ENCODE data around the gene YIF1A. TPM values are rescaled to one million over a fixed set of nuclear protein-coding genes. Genes with fewer than 3 reads are reported as not detected.

The YIF1A gene, protein sequence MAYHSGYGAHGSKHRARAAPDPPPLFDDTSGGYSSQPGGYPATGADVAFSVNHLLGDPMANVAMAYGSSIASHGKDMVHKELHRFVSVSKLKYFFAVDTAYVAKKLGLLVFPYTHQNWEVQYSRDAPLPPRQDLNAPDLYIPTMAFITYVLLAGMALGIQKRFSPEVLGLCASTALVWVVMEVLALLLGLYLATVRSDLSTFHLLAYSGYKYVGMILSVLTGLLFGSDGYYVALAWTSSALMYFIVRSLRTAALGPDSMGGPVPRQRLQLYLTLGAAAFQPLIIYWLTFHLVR
- total RNA-seq: 100 to 1,000 TPM in 4 of 8 experiments, 10 to 100 TPM in 4; 58.0 to 172 (median 101) TPM

DNA sequence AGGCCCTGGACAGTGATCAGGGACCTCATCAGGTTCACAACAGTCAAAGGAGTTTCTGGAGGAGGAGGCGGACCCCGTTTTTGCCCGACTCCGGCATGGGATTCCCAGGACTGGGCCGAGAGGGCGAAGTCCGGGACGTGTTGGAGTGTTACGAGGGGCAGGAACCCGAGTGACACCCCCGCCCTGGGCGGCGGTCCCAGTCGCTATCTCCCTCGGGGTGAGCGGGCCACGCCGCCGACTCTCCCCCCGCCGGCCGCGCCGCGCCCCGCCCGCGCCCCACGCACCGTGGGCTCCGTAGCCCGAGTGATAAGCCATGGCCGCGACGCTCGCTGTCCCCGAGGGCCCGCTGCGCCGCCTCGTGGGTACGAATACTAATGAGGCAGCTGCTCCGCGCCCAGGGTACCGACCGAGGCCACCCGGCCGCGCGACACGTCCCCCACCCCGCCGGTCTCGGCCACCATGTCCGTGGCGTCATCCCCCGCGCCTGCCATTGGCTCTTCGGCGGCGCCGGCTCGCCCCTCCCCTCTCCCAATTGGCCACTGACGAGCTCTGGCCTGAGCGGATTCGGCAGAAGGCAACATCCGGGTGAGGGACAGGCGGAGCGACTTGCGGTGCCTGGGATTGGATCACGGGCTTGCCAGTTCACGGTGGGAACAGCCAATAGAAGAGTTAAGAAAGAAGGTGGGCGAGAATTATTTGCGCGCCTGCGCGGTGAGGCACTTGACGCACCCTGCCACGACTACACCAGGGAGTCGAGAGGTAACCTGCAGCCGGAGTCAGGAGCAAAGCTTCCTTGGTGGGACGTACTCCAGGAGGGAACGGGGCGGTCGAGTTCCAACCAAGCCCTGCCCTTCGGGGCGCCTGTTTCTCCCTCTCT, at the start of gene YIF1A:
YIF1A (minus strand) TSS at position 473 of the 877 bp plus-strand sequence; CDS start at position 315, 158 bp downstream.
- H3K27ac ChIP-seq: peak within 1 kb of the TSS; percentile 97 to 99
- in situ Hi-C loops (cut with MboI; ENCODE audit: low pct_unique_long_range_greater_than_20kb in 2 of 9, low sequenced_read_pairs in 9 of 9, unreplicated experiment in 9 of 9): no loop called here
- peak; percentile 82 to 95 (median 86) for ATAC-seq (replicated peaks in 6 of 8)
- WGBS, 10 experiments: 0 to 3% (median 0%) methylated on average over 5 to 18 of the region's 87 CpGs; no CpG with 5 or more reads in 5 of the 10 experiments
- peak within 1 kb of the TSS; percentile 53 to 65 (median 55) for H3K4me3 ChIP-seq
- H3K4me1 ChIP-seq (replicated peaks in 1 of 2): peaks cover 22 to 41% of the 10 kb centered on the region in 2 donors

DNA sequence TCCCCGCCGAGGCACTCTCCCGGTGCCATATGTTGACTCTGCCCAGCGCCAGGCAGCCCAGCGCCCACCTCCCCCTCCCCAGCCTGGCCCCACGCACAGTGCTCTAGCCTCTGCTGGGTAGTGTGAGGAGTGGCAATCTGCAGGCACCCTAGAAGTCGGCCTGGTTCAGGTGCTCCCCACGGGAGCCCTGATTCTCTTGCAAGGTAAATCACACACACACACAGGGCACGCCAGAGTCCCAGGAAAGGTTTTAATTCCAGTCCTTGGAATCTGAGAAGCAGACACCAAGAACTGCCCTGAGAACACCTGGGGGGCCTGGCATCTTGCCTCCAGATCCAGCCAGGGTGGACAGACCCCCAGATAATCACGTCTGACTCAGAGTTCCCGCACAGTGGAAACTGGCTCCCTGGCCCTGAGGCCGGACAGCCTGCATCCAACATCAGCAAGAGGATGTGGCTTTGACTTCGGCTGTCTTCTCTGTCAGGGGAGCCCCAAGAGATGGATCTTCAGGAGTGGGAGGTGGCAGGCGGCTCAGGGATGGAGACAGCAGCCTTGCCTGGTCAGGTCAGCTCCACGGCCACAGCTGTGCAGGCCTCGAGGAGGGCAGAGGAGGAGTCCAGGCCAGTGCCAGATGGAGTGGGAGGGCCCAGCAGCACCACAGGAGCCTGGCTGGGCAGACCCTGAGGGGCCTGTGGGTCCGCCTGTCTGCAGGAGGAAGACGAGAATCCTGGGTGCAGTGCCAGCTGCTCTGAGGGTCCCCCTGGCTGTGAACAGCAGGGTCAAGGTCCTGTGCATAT, 48.4 kb upstream of the YIF1A start:
- WGBS, 10 experiments: 20 to 80% (median 55%) methylated on average over 2 to 6 of the region's 18 CpGs; no CpG with 5 or more reads in 4 of the 10 experiments
- ATAC-seq (replicated peaks in 6 of 8): peak in 3 of 8 experiments; percentile 21 to 54 (median 23)
- peak overlapping the region in 1 of 2 donors; percentile 19 for H3K27ac ChIP-seq

DNA sequence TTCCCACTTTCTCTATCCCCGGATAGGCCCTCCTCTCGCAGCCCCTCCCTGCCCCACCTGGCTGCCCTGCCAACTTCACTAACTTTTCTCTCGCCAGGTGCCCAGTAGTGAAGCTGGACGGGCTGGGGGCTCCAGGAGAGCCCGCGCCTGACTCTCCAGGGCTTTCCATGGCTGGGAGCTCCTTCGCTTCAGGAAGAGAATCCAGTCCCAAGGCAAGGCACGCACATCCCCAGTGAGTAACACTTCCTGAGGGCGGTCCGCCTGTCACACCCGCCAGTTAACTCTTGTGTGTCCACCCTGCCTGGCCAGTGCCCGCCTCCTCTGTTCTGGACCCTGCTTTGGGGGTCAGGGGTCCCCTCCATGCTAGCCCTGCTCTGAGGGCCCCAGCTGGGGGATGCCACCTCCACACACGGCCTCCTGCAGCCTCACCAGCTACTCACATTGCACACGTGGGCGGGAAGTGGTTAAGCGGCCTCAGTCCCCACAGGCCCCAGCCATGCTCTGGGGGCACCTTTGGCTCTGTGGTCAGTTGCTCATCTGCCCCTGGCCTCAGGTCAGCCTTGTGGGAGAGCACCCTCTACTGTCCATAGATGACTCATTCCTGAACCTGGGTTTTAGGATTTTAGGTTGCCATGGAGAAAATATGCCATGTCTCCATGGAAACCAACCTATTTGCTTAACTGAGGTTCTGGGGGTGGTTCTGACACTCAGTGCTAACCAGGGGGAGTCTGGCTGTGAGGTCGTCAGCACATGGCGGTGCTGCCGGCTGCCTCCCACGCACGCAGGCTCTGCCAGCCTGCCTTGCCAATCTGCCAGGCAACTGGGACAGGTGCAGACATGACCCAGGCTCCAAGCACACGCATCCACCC, 47.5 kb upstream of the YIF1A start, which contains the start of gene RIN1:
RIN1 (minus strand) TSS at position 201 of the 869 bp plus-strand sequence; CDS start at position 169, 32 bp downstream.
- in situ Hi-C loops (cut with MboI; ENCODE audit: low pct_unique_long_range_greater_than_20kb in 2 of 9, low sequenced_read_pairs in 9 of 9, unreplicated experiment in 9 of 9): loop anchor here in 1 of 9 experiments (25.0 kb wide), 1 partner anchor 124 kb away; no protein-coding TSS in a partner anchor
- 0 to 8% (median 3%) methylated on average over 2 to 5 of the region's 22 CpGs; no CpG with 5 or more reads in 6 of the 10 experiments for WGBS, 10 experiments
- H3K4me1 ChIP-seq (replicated peaks in 1 of 2): peaks cover 20 to 27% of the 10 kb centered on the region in 2 donors
- H3K27ac ChIP-seq: peak within 1 kb of the TSS in 1 of 2 donors; percentile 19
- ATAC-seq (replicated peaks in 6 of 8): peak; percentile 66 to 79 (median 74)
- peak within 1 kb of the TSS; percentile 1 to 39 (median 21) for H3K4me3 ChIP-seq

More for the DNA sequence above, 48.4 kb upstream of the YIF1A start:
- Histone ChIP-seq H3K4me3 (no peak overlapping the region), H3K4me1 (replicated peaks in 1 of 2) (peaks cover 20 to 27% of the 10 kb centered on the region in 2 donors)
- in situ Hi-C loops (cut with MboI; ENCODE audit: low pct_unique_long_range_greater_than_20kb in 2 of 9, low sequenced_read_pairs in 9 of 9, unreplicated experiment in 9 of 9): loop anchor here in 1 of 9 experiments (25.0 kb wide), 1 partner anchor 125 kb away; no protein-coding TSS in a partner anchor

DNA sequence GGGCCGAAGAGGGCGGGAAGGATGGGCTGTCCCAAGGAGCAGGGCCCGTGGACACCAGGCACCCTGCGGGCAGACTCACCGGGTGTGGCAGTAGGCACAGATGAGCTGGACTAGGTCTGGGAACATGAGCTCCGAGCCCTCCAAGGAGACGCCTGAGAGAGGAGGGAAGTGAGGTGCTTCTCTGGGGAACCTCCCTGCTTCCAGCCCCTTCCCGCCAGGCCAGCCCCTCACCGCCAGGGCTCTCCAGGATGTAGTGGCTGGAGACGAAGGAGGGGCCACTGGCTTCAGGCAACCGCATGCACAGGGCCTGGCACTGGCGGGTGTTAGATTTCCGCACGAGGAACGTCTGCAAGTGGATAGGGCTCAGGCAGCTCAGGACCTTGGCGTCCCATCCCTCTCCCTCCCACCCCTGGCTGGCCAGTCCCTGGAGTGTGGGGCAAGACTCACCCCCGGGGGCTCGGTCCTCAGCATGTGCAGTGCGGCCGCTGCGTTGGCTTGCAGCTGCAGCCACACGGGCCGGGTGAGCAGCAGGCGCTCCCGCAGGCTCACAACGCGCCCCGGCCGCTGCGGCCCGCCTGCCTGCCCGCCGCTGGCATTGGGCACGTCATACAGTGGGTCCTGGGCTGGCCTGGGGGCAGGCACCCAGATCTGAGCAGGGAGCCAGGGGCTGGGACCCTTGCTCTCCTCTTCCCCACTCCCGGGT, 46.7 kb upstream of the YIF1A start:
- H3K4me3 ChIP-seq: peak overlapping the region; percentile 1 to 39 (median 21)
- WGBS, 10 experiments: 0 to 60% (median 0%) methylated on average over 1 to 6 of the region's 35 CpGs; no CpG with 5 or more reads in 5 of the 10 experiments
- in situ Hi-C loops (cut with MboI; ENCODE audit: low pct_unique_long_range_greater_than_20kb in 2 of 9, low sequenced_read_pairs in 9 of 9, unreplicated experiment in 9 of 9): loop anchor here in 1 of 9 experiments (25.0 kb wide), 1 partner anchor 123 kb away; no protein-coding TSS in a partner anchor
- no peak overlapping the region for H3K27ac ChIP-seq
- peaks cover 20 to 27% of the 10 kb centered on the region in 2 donors for H3K4me1 ChIP-seq (replicated peaks in 1 of 2)
- peak; percentile 8 to 73 (median 33) for ATAC-seq (replicated peaks in 6 of 8)

DNA sequence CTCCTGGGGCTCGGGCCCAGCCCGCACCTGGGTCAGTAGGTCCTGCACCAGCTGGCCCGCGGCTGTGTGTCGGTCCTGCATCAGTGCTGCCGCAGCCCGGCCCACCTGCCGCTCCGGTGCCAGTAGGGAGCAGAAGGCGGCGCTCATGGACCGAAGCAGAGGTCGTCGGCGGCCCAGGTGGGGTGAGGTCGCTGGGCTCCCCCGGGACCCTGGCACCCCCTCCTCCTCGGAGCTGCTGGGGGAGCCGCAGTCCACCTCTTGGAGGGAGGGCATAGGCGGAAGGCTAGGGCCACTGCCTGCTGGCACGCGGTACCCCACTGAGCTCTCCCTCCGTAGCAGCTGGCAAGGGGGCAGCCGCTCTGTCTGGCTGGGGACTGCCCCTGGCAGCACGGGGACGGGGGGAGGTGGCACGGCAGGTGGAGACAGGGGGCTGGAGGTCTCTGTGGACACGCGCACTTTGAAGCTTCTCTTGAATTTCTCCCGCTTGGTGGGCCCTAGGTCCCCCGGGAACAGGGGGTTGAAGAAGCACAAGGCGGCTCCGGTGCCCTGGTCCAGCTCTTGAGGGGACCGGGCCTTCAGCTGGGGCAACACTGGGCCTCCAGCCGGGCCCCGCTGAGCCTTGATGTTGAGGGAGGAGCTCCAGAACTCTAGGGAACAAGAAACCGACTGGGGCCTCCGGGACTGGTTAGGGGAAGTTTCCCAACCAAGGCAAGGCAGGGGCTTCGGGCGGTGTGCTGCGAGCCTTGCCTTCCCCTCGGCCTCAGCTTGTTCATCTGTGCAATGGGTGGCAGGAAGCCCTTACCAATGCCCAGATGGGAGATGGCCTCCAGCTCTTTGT, 45.9 kb upstream of the YIF1A start:
- ATAC-seq (replicated peaks in 6 of 8): peak in 1 of 8 experiments; percentile 0
- no peak overlapping the region for H3K4me3 ChIP-seq
- WGBS, 10 experiments: 0 to 87% (median 70%) methylated on average over 2 to 8 of the region's 42 CpGs; no CpG with 5 or more reads in 6 of the 10 experiments

DNA sequence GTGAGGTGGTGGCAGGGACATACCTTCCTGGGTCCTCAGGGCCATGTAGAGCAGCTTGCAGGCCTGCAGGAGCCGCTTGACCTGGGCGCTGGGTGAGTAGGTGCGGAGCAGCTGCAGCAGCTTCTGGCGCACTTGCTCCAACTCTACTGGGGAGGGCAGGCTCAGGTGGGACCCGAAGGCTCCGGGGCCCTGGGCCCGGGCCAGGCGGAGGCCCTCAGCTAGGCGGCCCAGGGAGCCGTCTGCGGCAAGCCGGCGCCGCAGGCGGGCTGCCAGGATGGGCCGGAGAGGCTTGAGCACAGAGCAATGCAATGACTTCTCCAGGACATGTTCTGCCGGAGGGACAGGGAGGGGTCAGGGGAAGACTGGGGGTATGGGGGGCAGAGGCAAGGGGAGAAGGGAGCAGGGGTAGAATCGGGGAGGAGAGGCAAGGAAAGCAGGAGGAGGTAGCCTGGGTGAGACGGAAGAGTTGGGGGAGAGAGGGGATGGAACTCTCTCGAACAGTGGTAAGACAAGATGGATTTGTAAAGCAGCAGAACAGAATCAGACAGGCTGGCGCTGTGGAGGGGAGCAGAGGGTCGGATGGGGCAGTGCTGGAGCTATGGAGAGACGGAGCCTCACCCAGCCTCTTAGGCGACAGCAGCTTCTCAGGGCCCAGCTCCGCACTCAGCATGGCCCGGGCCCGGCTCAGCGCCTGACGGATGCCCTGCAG, 45.1 kb upstream of the YIF1A start:
- Histone ChIP-seq H3K27ac (no peak overlapping the region), H3K4me1 (replicated peaks in 1 of 2) (peaks cover 20 to 27% of the 10 kb centered on the region in 2 donors), H3K4me3 (no peak overlapping the region)
- ATAC-seq (replicated peaks in 6 of 8): no peak
- WGBS, 10 experiments: 40 to 80% (median 40%) methylated on average over 1 to 2 of the region's 29 CpGs; no CpG with 5 or more reads in 7 of the 10 experiments
- in situ Hi-C loops (cut with MboI; ENCODE audit: low pct_unique_long_range_greater_than_20kb in 2 of 9, low sequenced_read_pairs in 9 of 9, unreplicated experiment in 9 of 9): loop anchor here in 1 of 9 experiments (25.0 kb wide), 1 partner anchor 122 kb away; no protein-coding TSS in a partner anchor

More for the DNA sequence above, 45.9 kb upstream of the YIF1A start:
- in situ Hi-C loops (cut with MboI; ENCODE audit: low pct_unique_long_range_greater_than_20kb in 2 of 9, low sequenced_read_pairs in 9 of 9, unreplicated experiment in 9 of 9): loop anchor here in 1 of 9 experiments (25.0 kb wide), 1 partner anchor 123 kb away; no protein-coding TSS in a partner anchor
- H3K4me1 ChIP-seq (replicated peaks in 1 of 2): peaks cover 20 to 27% of the 10 kb centered on the region in 2 donors
- H3K27ac ChIP-seq: no peak overlapping the region

DNA sequence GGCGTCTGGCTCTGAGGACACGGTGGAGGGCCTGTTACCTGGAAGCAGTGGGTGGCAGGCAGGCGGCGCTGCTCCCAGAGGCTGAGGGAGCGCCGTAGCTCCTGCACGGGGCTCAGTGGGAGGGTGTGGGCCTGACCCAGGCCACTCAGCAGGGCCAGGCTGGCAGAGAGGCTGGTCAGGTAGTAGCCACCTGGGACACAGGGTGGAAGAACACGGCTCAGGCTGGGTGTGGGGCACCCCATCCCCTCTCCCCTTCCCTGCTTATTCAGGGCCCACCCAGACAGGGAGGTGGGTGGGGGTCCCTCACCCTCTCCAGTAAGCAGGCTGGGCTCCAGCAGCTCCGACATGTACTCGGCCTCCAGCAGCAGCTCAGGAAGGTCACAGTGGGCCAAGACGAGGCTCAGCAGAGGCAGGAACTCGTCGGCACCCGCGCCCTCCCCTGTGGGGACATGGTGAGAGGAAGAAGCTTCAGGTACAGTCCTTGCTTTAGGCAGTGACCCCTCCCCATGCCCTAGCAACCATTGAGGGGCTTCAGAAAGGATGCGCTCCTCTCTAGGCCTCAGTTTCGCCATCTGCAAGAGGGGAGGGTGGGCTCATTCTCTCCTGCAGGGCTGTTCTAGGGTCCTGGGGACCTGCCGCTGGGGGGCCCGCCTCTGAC, 44.4 kb upstream of the YIF1A start:
- WGBS, 10 experiments: 68 to 100% (median 90%) methylated on average over 1 to 6 of the region's 19 CpGs; no CpG with 5 or more reads in 5 of the 10 experiments
- Histone ChIP-seq H3K27ac (no peak overlapping the region), H3K4me1 (replicated peaks in 1 of 2) (peaks cover 24 to 31% of the 10 kb centered on the region in 2 donors), H3K4me3 (no peak overlapping the region)
- in situ Hi-C loops (cut with MboI; ENCODE audit: low pct_unique_long_range_greater_than_20kb in 2 of 9, low sequenced_read_pairs in 9 of 9, unreplicated experiment in 9 of 9): loop anchor here in 1 of 9 experiments (25.0 kb wide), 1 partner anchor 121 kb away; no protein-coding TSS in a partner anchor
- ATAC-seq (replicated peaks in 6 of 8): no peak

DNA sequence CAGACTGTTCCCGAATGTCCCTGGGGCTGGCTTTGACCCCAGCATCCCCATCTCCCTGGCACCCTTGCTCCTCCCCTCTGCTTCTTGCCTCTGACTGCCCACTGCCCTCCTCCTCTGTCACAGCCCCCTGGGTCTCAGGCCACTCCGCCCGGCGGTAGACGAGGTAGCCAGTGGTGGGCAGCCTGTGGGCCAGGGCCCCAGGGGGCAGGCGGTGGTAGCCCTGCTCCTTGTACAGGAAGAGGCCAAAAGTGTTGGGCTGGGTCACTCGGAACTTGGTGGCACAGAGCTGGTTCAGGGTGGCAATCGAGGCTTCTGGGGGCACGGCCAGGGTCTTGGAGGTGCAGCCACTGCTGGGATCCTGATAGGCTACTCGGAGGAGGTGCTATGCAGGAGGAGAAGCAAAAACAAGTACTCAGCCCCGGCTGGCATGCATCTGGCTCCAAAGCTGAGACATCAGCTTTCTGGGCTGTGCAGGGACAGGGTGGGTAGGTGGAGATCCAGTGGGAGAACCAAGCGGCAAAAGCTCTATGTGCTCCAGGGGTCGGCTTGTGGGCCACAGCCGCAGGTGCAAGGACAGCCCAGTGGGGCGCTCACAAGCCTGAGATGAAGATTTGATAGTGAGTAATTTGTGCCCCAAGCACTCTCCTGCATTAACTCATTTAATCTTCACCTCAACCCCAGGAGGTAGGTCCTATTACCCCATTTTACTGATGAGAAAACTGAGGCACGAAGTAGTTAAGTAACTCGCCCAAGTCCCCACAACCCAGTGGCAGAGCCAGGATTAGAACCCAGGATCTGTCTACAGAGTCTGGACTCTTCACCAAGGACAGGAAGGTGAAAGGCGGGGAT, 43.7 kb upstream of the YIF1A start:
- Histone ChIP-seq H3K4me1 (replicated peaks in 1 of 2) (peaks cover 31 to 36% of the 10 kb centered on the region in 2 donors), H3K27ac (no peak overlapping the region), H3K4me3 (no peak overlapping the region)
- ATAC-seq (replicated peaks in 6 of 8): no peak
- 50 to 100% (median 70%) methylated on average over 1 to 8 of the region's 18 CpGs; no CpG with 5 or more reads in 3 of the 10 experiments for WGBS, 10 experiments
- in situ Hi-C loops (cut with MboI; ENCODE audit: low pct_unique_long_range_greater_than_20kb in 2 of 9, low sequenced_read_pairs in 9 of 9, unreplicated experiment in 9 of 9): loop anchor here in 1 of 9 experiments (25.0 kb wide), 1 partner anchor 120 kb away; no protein-coding TSS in a partner anchor

Data from motor neuron (in vitro differentiated cells).